SJSA1 (cell line): ENCODE results near the gene PIANP. TPM values are rescaled to one million over a fixed set of nuclear protein-coding genes. Genes with fewer than 3 reads are reported as not detected.
"Not testable (repeated sequence)": the region's sequence is repeated elsewhere in the genome, so short reads cannot be mapped to it uniquely, and the experiment has no call there.

Experiments used
- DNase-seq, 2 experiments: peaks; one replicate each; pipeline ENCODE4 v3.0.0-alpha.2; 2015 to 2020; ENCODE audit warnings: low spot score in 2 of 2, low read depth in 1 of 2
- H3K27ac ChIP-seq: fragments of 250-450 bp; sonication (Bioruptor Pico); 2 replicates; pipeline ENCODE4 v1.5.1; 2020; ENCODE audit warnings: mild to moderate bottlenecking, moderate library complexity
- H3K27me3 ChIP-seq: fragments of 250-450 bp; sonication (Bioruptor Pico); replicated peaks from 2 replicates; pipeline ENCODE4 v1.5.1; 2020; ENCODE audit warnings: mild to moderate bottlenecking, moderate library complexity
- H3K36me3 ChIP-seq: fragments of 250-450 bp; sonication (Bioruptor Pico); 2 replicates; pipeline ENCODE4 v1.5.1; 2020; ENCODE audit warnings: mild to moderate bottlenecking
- H3K4me1 ChIP-seq: fragments of 250-450 bp; sonication (Bioruptor Pico); replicated peaks from 2 replicates; pipeline ENCODE4 v1.6.1; 2021; ENCODE audit warnings: mild to moderate bottlenecking
- H3K4me3 ChIP-seq: fragments of 250-450 bp; sonication (Bioruptor Pico); 2 replicates; pipeline ENCODE4 v1.5.1; 2020; ENCODE audit warnings: mild to moderate bottlenecking
- H3K9me3 ChIP-seq: fragments of 250-450 bp; sonication (Bioruptor Pico); replicated peaks from 2 replicates; pipeline ENCODE4 v1.5.1; 2020; ENCODE audit warnings: mild to moderate bottlenecking
- total RNA-seq: library from RNA; depleted of rRNA; stranded (reverse); fragments of >200 nt; shearing (Covaris generic); gene quantifications from 2 replicates; pipeline ENCODE4 v1.2.3, GENCODE V29; 2014; rRNA removed

PIANP gene, protein sequence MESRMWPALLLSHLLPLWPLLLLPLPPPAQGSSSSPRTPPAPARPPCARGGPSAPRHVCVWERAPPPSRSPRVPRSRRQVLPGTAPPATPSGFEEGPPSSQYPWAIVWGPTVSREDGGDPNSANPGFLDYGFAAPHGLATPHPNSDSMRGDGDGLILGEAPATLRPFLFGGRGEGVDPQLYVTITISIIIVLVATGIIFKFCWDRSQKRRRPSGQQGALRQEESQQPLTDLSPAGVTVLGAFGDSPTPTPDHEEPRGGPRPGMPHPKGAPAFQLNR
- total RNA-seq: not detected in 2 replicates

DNA sequence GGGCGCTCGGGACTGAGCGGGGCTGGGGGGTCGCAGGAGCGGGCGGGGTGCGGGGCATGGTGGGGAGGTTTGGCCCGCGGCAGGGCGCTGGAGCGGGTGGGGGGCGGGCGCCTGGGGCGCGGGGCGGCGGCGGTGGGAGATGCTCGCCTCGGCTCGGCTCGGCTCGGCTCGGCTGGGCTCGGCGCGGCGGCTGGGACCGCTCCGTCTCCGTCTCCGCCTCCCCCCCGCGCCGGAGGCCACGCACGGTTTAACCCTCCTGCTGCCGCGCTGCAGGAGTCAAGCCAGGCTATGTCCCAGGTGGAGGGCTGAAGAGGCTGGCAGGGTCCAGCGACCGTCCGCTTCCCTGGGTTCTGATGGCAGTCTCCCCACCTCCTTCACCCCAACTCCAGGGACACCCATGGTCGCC is at the start of gene PIANP:
Gene PIANP (minus strand): TSS at position 170 of the 406 bp plus-strand sequence. CDS start 2,754 bp downstream, outside the sequence.
- Histone ChIP-seq H3K9me3 (no peaks in the 10 kb centered on the region), H3K27me3 (peaks cover 73% of the 10 kb centered on the region), H3K27ac (no peak within 1 kb of the TSS), H3K4me3 (peak within 1 kb of the TSS; percentile 21), H3K36me3 (no peaks in the 10 kb centered on the region), H3K4me1 (peaks cover 12% of the 10 kb centered on the region)
- no peak for DNase-seq

- Histone ChIP-seq H3K9me3 (no peaks in the 10 kb centered on the region), H3K27ac (no peak overlapping the region), H3K4me1 (peaks cover 9% of the 10 kb centered on the region), H3K27me3 (no peaks in the 10 kb centered on the region), H3K36me3 (peaks cover 79% of the 10 kb centered on the region), H3K4me3 (no peak overlapping the region)
- DNase-seq: no peak
Observed at GRCh38 chr12:6748761-6749160, 48.1 kb upstream of the PIANP start.

- DNase-seq: no peak
- H3K27ac ChIP-seq: no peak overlapping the region
- H3K36me3 ChIP-seq: peaks cover 75% of the 10 kb centered on the region
- H3K9me3 ChIP-seq: no peaks in the 10 kb centered on the region
- no peaks in the 10 kb centered on the region for H3K27me3 ChIP-seq
- no peak overlapping the region for H3K4me3 ChIP-seq
- H3K4me1 ChIP-seq: peaks cover 7% of the 10 kb centered on the region
Observed at GRCh38 chr12:6747216-6747615, 46.6 kb upstream of the PIANP start.

DNA sequence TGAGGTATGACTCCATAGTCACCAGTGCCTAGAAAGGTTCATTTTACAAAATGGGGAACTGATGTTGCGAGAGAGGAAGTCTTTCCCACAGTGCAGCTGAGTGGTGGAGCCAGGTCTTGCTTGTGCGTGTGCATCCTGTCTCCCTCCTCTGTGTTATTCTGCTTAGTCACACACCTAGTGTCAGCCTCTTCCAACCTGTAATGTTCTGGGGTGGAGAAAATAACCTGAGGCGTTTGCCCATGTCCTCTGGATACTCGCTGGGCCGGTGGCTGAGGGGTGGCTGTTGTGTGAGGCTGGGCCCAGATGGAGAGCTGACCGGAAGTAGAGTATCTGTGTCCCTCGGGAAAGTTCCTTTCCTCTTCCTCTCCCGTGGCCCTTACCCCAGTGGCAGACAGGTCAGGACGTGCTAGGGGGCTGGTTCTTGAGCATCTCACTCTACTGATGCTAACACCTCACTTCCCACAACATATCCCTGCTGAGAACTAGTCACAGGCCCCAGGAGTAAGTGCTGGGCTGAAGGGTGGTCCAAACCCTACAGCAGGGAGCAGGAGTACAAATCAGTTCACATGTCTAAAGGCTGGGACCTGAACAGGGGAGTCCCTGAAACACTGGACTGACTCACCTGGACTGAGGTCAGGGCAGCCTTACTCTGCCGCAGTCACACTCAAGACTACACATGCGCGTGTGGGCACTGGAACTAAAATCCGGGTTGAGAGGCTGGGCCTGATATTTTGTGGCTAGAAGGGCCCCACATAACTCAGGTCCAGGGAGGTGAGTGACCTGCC is 45.3 kb upstream of the PIANP start:
- H3K9me3 ChIP-seq: no peaks in the 10 kb centered on the region
- no peak overlapping the region for H3K27ac ChIP-seq
- H3K4me3 ChIP-seq: no peak overlapping the region
- no peaks in the 10 kb centered on the region for H3K27me3 ChIP-seq
- no peaks in the 10 kb centered on the region for H3K4me1 ChIP-seq
- no peak for DNase-seq
- H3K36me3 ChIP-seq: peaks cover 62% of the 10 kb centered on the region

- not testable (repeated sequence) for H3K4me3 ChIP-seq, H3K4me1 ChIP-seq, H3K27me3 ChIP-seq, H3K27ac ChIP-seq, DNase-seq, H3K9me3 ChIP-seq
- peaks cover 36% of the 10 kb centered on the region for H3K36me3 ChIP-seq
Observed at GRCh38 chr12:6743300-6743699, 42.7 kb upstream of the PIANP start.

- H3K27ac ChIP-seq: no peak overlapping the region
- H3K27me3 ChIP-seq: no peaks in the 10 kb centered on the region
- H3K4me1 ChIP-seq: no peaks in the 10 kb centered on the region
- no peak for DNase-seq
- no peak overlapping the region for H3K4me3 ChIP-seq
- H3K36me3 ChIP-seq: peaks cover 31% of the 10 kb centered on the region
- H3K9me3 ChIP-seq: no peaks in the 10 kb centered on the region
Observed at GRCh38 chr12:6742834-6743233, 42.2 kb upstream of the PIANP start.

- H3K4me1 ChIP-seq, H3K9me3 ChIP-seq: not testable (repeated sequence)
Observed at GRCh38 chr12:6742080-6742479, 41.5 kb upstream of the PIANP start.

GRCh38 chr12:6736754-6737153 is 36.1 kb upstream of the PIANP start:
- H3K9me3 ChIP-seq: no peaks in the 10 kb centered on the region
- H3K4me3 ChIP-seq: no peak overlapping the region
- DNase-seq: no peak
- no peak overlapping the region for H3K27ac ChIP-seq
- H3K27me3 ChIP-seq: no peaks in the 10 kb centered on the region
- peaks cover 10% of the 10 kb centered on the region for H3K4me1 ChIP-seq
- peaks cover 13% of the 10 kb centered on the region for H3K36me3 ChIP-seq

More at GRCh38 chr12:6742080-6742479, 41.5 kb upstream of the PIANP start:
- DNase-seq, H3K27me3 ChIP-seq, H3K4me3 ChIP-seq, H3K27ac ChIP-seq: not testable (repeated sequence)
- peaks cover 23% of the 10 kb centered on the region for H3K36me3 ChIP-seq

GRCh38 chr12:6735448-6736191 is 35.0 kb upstream of the PIANP start:
- Histone ChIP-seq H3K9me3 (no peaks in the 10 kb centered on the region), H3K27me3 (no peaks in the 10 kb centered on the region), H3K27ac (0 out of 2 replicates have a peak overlapping the region, but pooled peaks have one; percentile 7), H3K4me1 (peaks cover 10% of the 10 kb centered on the region), H3K36me3 (peaks cover 24% of the 10 kb centered on the region), H3K4me3 (no peak overlapping the region)
- peak in 1 of 2 experiments; percentile 44 for DNase-seq

- H3K4me1 ChIP-seq: peaks cover 10% of the 10 kb centered on the region
- DNase-seq: no peak
- H3K4me3 ChIP-seq: no peak overlapping the region
- H3K27ac ChIP-seq: no peak overlapping the region
- H3K9me3 ChIP-seq: no peaks in the 10 kb centered on the region
- peaks cover 33% of the 10 kb centered on the region for H3K36me3 ChIP-seq
- H3K27me3 ChIP-seq: no peaks in the 10 kb centered on the region
Observed at GRCh38 chr12:6734506-6735387, 34.1 kb upstream of the PIANP start.

DNA sequence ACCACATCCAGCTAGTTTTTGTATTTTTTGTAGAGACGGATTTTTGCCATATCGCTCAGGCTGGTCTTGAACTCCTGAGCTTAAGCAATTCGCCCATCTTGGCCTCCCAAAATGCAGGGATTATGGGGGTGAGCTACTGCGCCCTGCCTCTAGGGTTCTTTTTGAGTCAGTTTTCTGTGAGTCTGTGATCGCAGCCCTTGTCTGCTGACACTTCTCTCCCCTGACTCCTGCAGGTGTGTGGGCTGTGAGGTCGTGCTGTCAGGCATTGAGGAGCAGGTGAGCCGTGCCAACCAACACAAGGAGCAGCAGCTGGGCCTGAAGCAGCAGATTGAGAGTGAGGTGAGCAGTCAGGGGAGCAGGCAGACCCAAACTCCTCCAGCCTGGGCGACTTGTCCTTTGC is 29.6 kb upstream of the PIANP start:
- no peaks in the 10 kb centered on the region for H3K4me1 ChIP-seq
- DNase-seq: no peak

GRCh38 chr12:6729186-6729585 is 28.6 kb upstream of the PIANP start:
- Histone ChIP-seq H3K27me3 (no peaks in the 10 kb centered on the region), H3K4me1 (peaks cover 6% of the 10 kb centered on the region), H3K27ac (no peak overlapping the region), H3K4me3 (no peak overlapping the region), H3K36me3 (peaks cover 52% of the 10 kb centered on the region), H3K9me3 (no peaks in the 10 kb centered on the region)
- DNase-seq: no peak

More for the DNA sequence above, 29.6 kb upstream of the PIANP start:
- no peaks in the 10 kb centered on the region for H3K9me3 ChIP-seq
- no peak overlapping the region for H3K4me3 ChIP-seq
- no peaks in the 10 kb centered on the region for H3K27me3 ChIP-seq
- H3K27ac ChIP-seq: no peak overlapping the region
- H3K36me3 ChIP-seq: peaks cover 56% of the 10 kb centered on the region

GRCh38 chr12:6725350-6725749 is 24.7 kb upstream of the PIANP start:
- H3K27ac ChIP-seq: no peak overlapping the region
- DNase-seq: no peak
- H3K4me1 ChIP-seq: peaks cover 6% of the 10 kb centered on the region
- H3K36me3 ChIP-seq: peaks cover 36% of the 10 kb centered on the region
- no peak overlapping the region for H3K4me3 ChIP-seq
- H3K27me3 ChIP-seq: no peaks in the 10 kb centered on the region
- H3K9me3 ChIP-seq: no peaks in the 10 kb centered on the region
